DND-41 (cell line): Measurements from ENCODE around the gene GHRL.

Experiments used
- ATAC-seq: fragments of 200-7000 bp; cut with Tn5 transposase; 3 replicates; pipeline ENCODE4 v1.9.1; 2021; ENCODE audit warnings: low read depth; ENCODE audit not compliant: insufficient read depth
- DNase-seq: peaks from one replicate; pipeline ENCODE4 v3.0.0-alpha.2; 2020
- H2AFZ ChIP-seq: 2 replicates; pipeline ENCODE4 v1.6.0; 2012; ENCODE audit warnings: low read depth, low read length
- H3K27ac ChIP-seq: 2 replicates; pipeline ENCODE4 v1.5.1; 2012; ENCODE audit warnings: low read length, inconsistent platforms
- H3K27me3 ChIP-seq: fragments of 200-600 bp; sonication (generic); 2 replicates; pipeline ENCODE4 v1.6.0; 2012; ENCODE audit warnings: low read length, mild to moderate bottlenecking, inconsistent platforms; ENCODE audit not compliant: insufficient read depth, poor library complexity
- H3K36me3 ChIP-seq: 2 replicates; pipeline ENCODE4 v1.5.1; 2012; ENCODE audit warnings: low read length, inconsistent platforms; ENCODE audit not compliant: insufficient read depth
- H3K4me1 ChIP-seq: 2 replicates; pipeline ENCODE4 v1.5.1; 2012; ENCODE audit warnings: mild to moderate bottlenecking, low read length; ENCODE audit not compliant: insufficient read depth
- H3K4me2 ChIP-seq: 2 replicates; pipeline ENCODE4 v1.6.0; 2012; ENCODE audit warnings: mild to moderate bottlenecking, moderate library complexity, low read length, inconsistent platforms; ENCODE audit not compliant: insufficient read depth
- H3K4me3 ChIP-seq, 2 experiments: fragments of 200-600 bp in 1 of 2; shearing (Covaris generic) in 1 of 2; 2 replicates each; pipeline ENCODE4 v1.5.1; 2012 to 2016; ENCODE audit warnings: inconsistent platforms in 2 of 2, low read length in 2 of 2, mild to moderate bottlenecking in 2 of 2, low read depth in 1 of 2, moderate library complexity in 1 of 2
- H3K79me2 ChIP-seq: 2 replicates; pipeline ENCODE4 v1.6.0; 2012; ENCODE audit warnings: low read length, inconsistent platforms; ENCODE audit not compliant: insufficient read depth
- H3K9ac ChIP-seq: 2 replicates; pipeline ENCODE4 v1.6.0; 2012; ENCODE audit warnings: low read depth, mild to moderate bottlenecking, inconsistent platforms, low read length, moderate library complexity
- H3K9me3 ChIP-seq: 2 replicates; pipeline ENCODE4 v1.5.1; 2012; ENCODE audit warnings: low read length, moderate library complexity, mild to moderate bottlenecking, inconsistent platforms; ENCODE audit not compliant: insufficient read depth, severe bottlenecking
- H4K20me1 ChIP-seq: 2 replicates; pipeline ENCODE4 v1.6.0; 2012; ENCODE audit warnings: low read length; ENCODE audit not compliant: insufficient read depth
- CTCF ChIP-seq: IDR thresholded peaks from 2 replicates; pipeline ENCODE4 v1.5.1; 2012; ENCODE audit warnings: borderline replicate concordance, low read length, moderate library complexity, mild to moderate bottlenecking; ENCODE audit not compliant: poor library complexity, severe bottlenecking; ENCODE audit errors: extremely low read depth
- EZH2 ChIP-seq: IDR thresholded peaks from 3 replicates; pipeline ENCODE4 v1.6.1; 2012; ENCODE audit warnings: borderline replicate concordance, low read depth, mild to moderate bottlenecking, moderate library complexity, low read length, inconsistent platforms; ENCODE audit not compliant: severe bottlenecking

GHRL gene

GRCh38 chr3:10317961-10318350, 25.2 kb upstream of the GHRL start:
- DNase-seq, result no peak
- no peak for TF ChIP-seq EZH2
- TF ChIP-seq CTCF, result no peak
- no peak overlapping the region for H3K4me3 ChIP-seq
- no peak for ATAC-seq
- H3K9ac ChIP-seq, result no peak overlapping the region
- H3K9me3 ChIP-seq, result no peaks in the 10 kb centered on the region
- peaks cover 24% of the 10 kb centered on the region for H3K4me1 ChIP-seq
- no peaks in the 10 kb centered on the region for H3K27me3 ChIP-seq
- no peak overlapping the region for H3K27ac ChIP-seq
- H3K4me2 ChIP-seq, result no peak overlapping the region
- H3K36me3 ChIP-seq, result peaks cover 62% of the 10 kb centered on the region
- H4K20me1 ChIP-seq, result peaks cover 27% of the 10 kb centered on the region; the same call in 1 of the 2 replicates
- H2AFZ ChIP-seq, result no peak overlapping the region
- peaks cover 36% of the 10 kb centered on the region for H3K79me2 ChIP-seq

GRCh38 chr3:10317311-10317960, 24.7 kb upstream of the GHRL start:
- no peak for ATAC-seq
- no peak for DNase-seq
- Histone ChIP-seq H3K36me3 (peaks cover 67% of the 10 kb centered on the region), H3K4me1 (peaks cover 24% of the 10 kb centered on the region), H3K27ac (no peak overlapping the region), H3K9me3 (no peaks in the 10 kb centered on the region), H2AFZ (no peak overlapping the region), H3K27me3 (no peaks in the 10 kb centered on the region), H3K9ac (no peak overlapping the region), H3K79me2 (peaks cover 36% of the 10 kb centered on the region), H3K4me2 (no peak overlapping the region), H3K4me3 (no peak overlapping the region), H4K20me1 (peaks cover 27% of the 10 kb centered on the region; the same call in 1 of the 2 replicates)
- TF ChIP-seq CTCF (no peak), EZH2 (no peak)

- ATAC-seq, result no peak
- Histone ChIP-seq H2AFZ (no peak overlapping the region), H3K4me3 (no peak overlapping the region), H4K20me1 (peaks cover 29% of the 10 kb centered on the region; the same call in 1 of the 2 replicates), H3K27ac (no peak overlapping the region), H3K4me2 (no peak overlapping the region), H3K9ac (no peak overlapping the region), H3K79me2 (peaks cover 35% of the 10 kb centered on the region), H3K36me3 (peaks cover 83% of the 10 kb centered on the region), H3K9me3 (no peaks in the 10 kb centered on the region), H3K4me1 (peaks cover 19% of the 10 kb centered on the region), H3K27me3 (no peaks in the 10 kb centered on the region)
- no peak for DNase-seq
- TF ChIP-seq CTCF (no peak), EZH2 (no peak)
Measured at GRCh38 chr3:10315771-10316344, 23.1 kb upstream of the GHRL start.

- Histone ChIP-seq H4K20me1 (peaks cover 25% of the 10 kb centered on the region; the same call in 1 of the 2 replicates), H3K9ac (no peak overlapping the region), H3K4me2 (no peak overlapping the region), H3K36me3 (peaks cover 91% of the 10 kb centered on the region), H3K79me2 (peaks cover 28% of the 10 kb centered on the region), H3K27ac (no peak overlapping the region), H3K4me1 (peaks cover 15% of the 10 kb centered on the region), H3K27me3 (no peaks in the 10 kb centered on the region), H2AFZ (no peak overlapping the region), H3K9me3 (no peaks in the 10 kb centered on the region), H3K4me3 (no peak overlapping the region)
- ATAC-seq (no peak), DNase-seq (no peak)
- TF ChIP-seq EZH2, result no peak
- no peak for TF ChIP-seq CTCF
Measured at GRCh38 chr3:10315101-10315500, 22.4 kb upstream of the GHRL start.
